ENCODE results near the gene KIFC3. TPM values are rescaled to one million over a fixed set of nuclear protein-coding genes. Genes with fewer than 3 reads are reported as not detected.
"Not testable (repeated sequence)": the region's sequence is repeated elsewhere in the genome, so short reads cannot be mapped to it uniquely, and the experiment has no call there.

KIFC3 gene
- total RNA-seq, 1 donor, result 40.5 TPM

DNA sequence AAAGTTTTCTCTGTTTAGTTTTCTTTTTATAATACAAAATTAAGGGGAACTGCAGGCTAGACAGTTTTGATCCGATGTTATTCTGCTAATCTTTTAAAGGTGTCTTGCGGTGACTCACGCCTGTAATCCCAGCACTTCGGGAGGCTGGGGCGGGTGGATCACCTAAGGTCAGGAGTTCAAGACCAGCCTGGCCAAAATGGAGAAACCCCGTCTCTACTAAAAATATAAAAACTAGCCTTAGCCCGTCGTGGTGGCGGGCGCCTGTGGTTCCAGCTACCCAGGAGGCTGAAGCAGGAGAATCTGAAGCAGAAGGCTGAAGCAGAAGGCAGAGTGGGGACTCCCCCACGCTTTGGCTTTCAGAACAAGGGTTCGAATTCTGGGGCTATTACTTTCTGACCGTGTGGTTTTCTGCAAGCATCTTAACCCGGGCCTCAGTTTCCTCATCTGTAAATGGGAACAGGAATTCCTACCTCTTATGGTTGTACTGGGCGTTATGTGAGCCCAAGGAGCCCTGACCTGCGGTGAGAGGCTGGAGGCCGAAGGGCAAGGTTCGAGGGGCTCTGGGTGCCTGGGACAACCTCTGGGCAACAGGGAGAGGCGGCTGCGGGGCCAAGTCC lies 67.9 kb downstream of the KIFC3 start:
- Histone ChIP-seq H3K27me3 (ENCODE audit: insufficient read depth, low read length) (no peaks in the 10 kb centered on the region), H4K20me1 (ENCODE audit: insufficient read depth, low read length) (no peaks in the 10 kb centered on the region), H3K27ac (ENCODE audit: low read depth, low read length) (peak overlapping the region; percentile 78), H3K9me3 (ENCODE audit: low read depth, low read length) (peaks cover 2% of the 10 kb centered on the region), H3K79me2 (ENCODE audit: insufficient read depth, low read length) (peaks cover 12% of the 10 kb centered on the region), H3K4me3 (ENCODE audit: insufficient read depth, low read length) (peak overlapping the region; percentile 74), H3K4me2 (ENCODE audit: insufficient read depth, low read length) (peak overlapping the region; percentile 85), H3K36me3 (ENCODE audit: insufficient read depth, low read length) (no peaks in the 10 kb centered on the region), H2AFZ (ENCODE audit: low read length) (peak overlapping the region; percentile 81), H3K4me1 (ENCODE audit: insufficient read depth, low read length) (peaks cover 13% of the 10 kb centered on the region)
- DNase-seq (ENCODE audit: insufficient read length, low spot score, missing footprints), result no peak
- no peak for TF ChIP-seq CTCF (IDR thresholded peaks at IDR 0.05; ENCODE audit: extremely low read depth, low read depth, low read length)

DNA sequence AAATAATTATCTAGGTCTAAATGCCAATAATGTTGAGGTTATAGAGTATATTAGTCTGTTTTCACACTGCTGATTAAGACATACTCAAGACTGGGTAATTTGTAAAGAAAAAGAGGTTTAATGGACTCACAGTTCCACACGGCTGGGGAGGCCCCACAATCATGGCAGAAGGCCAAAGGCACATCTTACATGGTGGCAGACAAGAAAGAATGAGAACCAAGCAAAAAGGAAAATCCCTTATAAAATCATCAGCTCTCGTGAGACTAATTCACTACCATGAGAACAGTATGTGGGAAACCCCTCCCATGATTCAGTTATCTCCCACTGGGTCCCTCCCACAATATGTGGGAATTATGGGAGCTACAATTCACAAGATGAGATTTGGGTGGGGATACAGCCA lies 69.6 kb downstream of the KIFC3 start:
- no peak overlapping the region for H3K27ac ChIP-seq (ENCODE audit: low read depth, low read length)
- no peak overlapping the region for H3K4me2 ChIP-seq (ENCODE audit: insufficient read depth, low read length)
- no peaks in the 10 kb centered on the region for H3K27me3 ChIP-seq (ENCODE audit: insufficient read depth, low read length)
- DNase-seq (ENCODE audit: insufficient read length, low spot score, missing footprints), result no peak
- H3K79me2 ChIP-seq (ENCODE audit: insufficient read depth, low read length), result peaks cover 5% of the 10 kb centered on the region
- TF ChIP-seq CTCF (IDR thresholded peaks at IDR 0.05; ENCODE audit: extremely low read depth, low read depth, low read length), result no peak
- H3K36me3 ChIP-seq (ENCODE audit: insufficient read depth, low read length), result no peaks in the 10 kb centered on the region
- peaks cover 2% of the 10 kb centered on the region for H3K9me3 ChIP-seq (ENCODE audit: low read depth, low read length)
- H4K20me1 ChIP-seq (ENCODE audit: insufficient read depth, low read length), result no peaks in the 10 kb centered on the region
- H3K4me1 ChIP-seq (ENCODE audit: insufficient read depth, low read length), result peaks cover 13% of the 10 kb centered on the region
- no peak overlapping the region for H3K4me3 ChIP-seq (ENCODE audit: insufficient read depth, low read length)
- no peak overlapping the region for H2AFZ ChIP-seq (ENCODE audit: low read length)

- no peak overlapping the region for H3K4me2 ChIP-seq (ENCODE audit: insufficient read depth, low read length)
- DNase-seq (ENCODE audit: insufficient read length, low spot score, missing footprints), result peak; percentile 90
- no peak overlapping the region for H2AFZ ChIP-seq (ENCODE audit: low read length)
- H3K27ac ChIP-seq (ENCODE audit: low read depth, low read length), result no peak overlapping the region
- peaks cover 5% of the 10 kb centered on the region for H3K79me2 ChIP-seq (ENCODE audit: insufficient read depth, low read length)
- no peaks in the 10 kb centered on the region for H4K20me1 ChIP-seq (ENCODE audit: insufficient read depth, low read length)
- H3K9me3 ChIP-seq (ENCODE audit: low read depth, low read length), result peaks cover 2% of the 10 kb centered on the region
- no peak for TF ChIP-seq CTCF (IDR thresholded peaks at IDR 0.05; ENCODE audit: extremely low read depth, low read depth, low read length)
- H3K36me3 ChIP-seq (ENCODE audit: insufficient read depth, low read length), result no peaks in the 10 kb centered on the region
- no peak overlapping the region for H3K4me3 ChIP-seq (ENCODE audit: insufficient read depth, low read length)
- peaks cover 10% of the 10 kb centered on the region for H3K4me1 ChIP-seq (ENCODE audit: insufficient read depth, low read length)
- H3K27me3 ChIP-seq (ENCODE audit: insufficient read depth, low read length), result no peaks in the 10 kb centered on the region
Observed at GRCh38 chr16:57732037-57732436, 70.3 kb downstream of the KIFC3 start.

GRCh38 chr16:57730771-57731730 lies 71.2 kb downstream of the KIFC3 start:
- Histone ChIP-seq H3K36me3 (ENCODE audit: insufficient read depth, low read length) (no peaks in the 10 kb centered on the region), H3K27ac (ENCODE audit: low read depth, low read length) (no peak overlapping the region), H3K79me2 (ENCODE audit: insufficient read depth, low read length) (peaks cover 3% of the 10 kb centered on the region), H3K4me1 (ENCODE audit: insufficient read depth, low read length) (peaks cover 1% of the 10 kb centered on the region), H3K4me2 (ENCODE audit: insufficient read depth, low read length) (no peak overlapping the region), H2AFZ (ENCODE audit: low read length) (no peak overlapping the region), H4K20me1 (ENCODE audit: insufficient read depth, low read length) (no peaks in the 10 kb centered on the region), H3K4me3 (ENCODE audit: insufficient read depth, low read length) (no peak overlapping the region), H3K27me3 (ENCODE audit: insufficient read depth, low read length) (no peaks in the 10 kb centered on the region), H3K9me3 (ENCODE audit: low read depth, low read length) (peaks cover 2% of the 10 kb centered on the region)
- TF ChIP-seq CTCF (IDR thresholded peaks at IDR 0.05; ENCODE audit: extremely low read depth, low read depth, low read length), result no peak
- DNase-seq (ENCODE audit: insufficient read length, low spot score, missing footprints), result no peak

GRCh38 chr16:57729852-57730251 lies 72.4 kb downstream of the KIFC3 start:
- H3K4me2 ChIP-seq (ENCODE audit: insufficient read depth, low read length); H3K9me3 ChIP-seq (ENCODE audit: low read depth, low read length); H3K4me3 ChIP-seq (ENCODE audit: insufficient read depth, low read length); H3K27me3 ChIP-seq (ENCODE audit: insufficient read depth, low read length); H3K79me2 ChIP-seq (ENCODE audit: insufficient read depth, low read length); H3K36me3 ChIP-seq (ENCODE audit: insufficient read depth, low read length); H2AFZ ChIP-seq (ENCODE audit: low read length); H4K20me1 ChIP-seq (ENCODE audit: insufficient read depth, low read length); DNase-seq (ENCODE audit: insufficient read length, low spot score, missing footprints); H3K27ac ChIP-seq (ENCODE audit: low read depth, low read length); H3K4me1 ChIP-seq (ENCODE audit: insufficient read depth, low read length): not testable (repeated sequence)

Data from osteoblast (primary cell).